B cell (primary cell): ENCODE data around the gene TFF1. TPM values are rescaled to one million over a fixed set of nuclear protein-coding genes. Genes with fewer than 3 reads are reported as not detected.

Source experiments
- ATAC-seq: fragments of 200-7000 bp; cut with Tn5 transposase; one replicate; pipeline ENCODE4 v1.10.0; 2021; ENCODE audit warnings: low read depth, mild to moderate bottlenecking, moderate number of reproducible peaks, moderate library complexity
- CTCF ChIA-PET: fragments of 350-600 bp; sonication (Branson Sonifier 250); formaldehyde crosslinking; loops from one replicate; lab custom pipeline; 2021; ENCODE audit warnings: antibody characterized with exemption, inconsistent platforms; lab: Charles Lee
- POLR2A ChIA-PET: fragments of 350-600 bp; sonication (Branson Sonifier 250); formaldehyde crosslinking; loops from one replicate; lab custom pipeline; 2021; ENCODE audit warnings: antibody characterized with exemption; lab: Charles Lee
- DNase-seq: peaks from one replicate; pipeline ENCODE4 v3.0.0; 2013
- H2AFZ ChIP-seq: 2 replicates; pipeline ENCODE4 v1.6.1; 2012; ENCODE audit warnings: mild to moderate bottlenecking, low read depth, low read length; ENCODE audit not compliant: insufficient read depth, poor library complexity, severe bottlenecking
- H3K27ac ChIP-seq, 2 donors: 1 replicate in 1 of 2; 2 replicates in 1 of 2; pipeline ENCODE4 v1.5.1; 2012 to 2013; ENCODE audit warnings: low read length in 2 of 2, mild to moderate bottlenecking in 2 of 2, moderate library complexity in 1 of 2
- H3K27me3 ChIP-seq, 4 experiments: fragments of 200-600 bp in 1 of 4; sonication (generic) in 1 of 4; replicated peaks in 1 of 4; 1 replicate in 2 of 4; 2 replicates in 2 of 4; pipeline versions ENCODE4 v1.6.1 to v1.7.0; 2013 to 2016; ENCODE audit warnings: low read length in 3 of 4, mild to moderate bottlenecking in 2 of 4, mixed read lengths in 1 of 4, moderate library complexity in 1 of 4; ENCODE audit not compliant: insufficient read depth in 4 of 4, control insufficient read depth in 3 of 4; ENCODE audit errors: control extremely low read depth in 1 of 4
- H3K36me3 ChIP-seq, 2 experiments: replicated peaks in 1 of 2; 1 replicate in 1 of 2; 2 replicates in 1 of 2; pipeline versions ENCODE4 v1.6.1 to v1.7.1; 2013; ENCODE audit warnings: low read length in 1 of 2; ENCODE audit not compliant: insufficient read depth in 2 of 2, control insufficient read depth in 1 of 2; ENCODE audit errors: control extremely low read depth in 1 of 2, extremely low read depth in 1 of 2
- H3K4me1 ChIP-seq, 2 donors: fragments of 200-600 bp in 1 of 2; sonication (generic) in 1 of 2; 1 replicate in 1 of 2; 2 replicates in 1 of 2; pipeline versions ENCODE4 v1.5.1 to v1.6.1; 2013 to 2017; ENCODE audit warnings: low read length in 2 of 2; ENCODE audit not compliant: control insufficient read depth in 2 of 2, insufficient read depth in 2 of 2
- H3K4me2 ChIP-seq: replicated peaks from 2 replicates; pipeline ENCODE3; 2012; ENCODE audit warnings: mild to moderate bottlenecking, low read depth, low read length; ENCODE audit not compliant: poor library complexity, severe bottlenecking
- H3K4me3 ChIP-seq, 5 experiments: fragments of 200-600 bp in 1 of 5; sonication (generic) in 1 of 5; 1 replicate in 3 of 5; 2 replicates in 2 of 5; pipeline versions ENCODE4 v1.5.1 to v1.7.0; 2011 to 2016; ENCODE audit warnings: low read length in 4 of 5, mild to moderate bottlenecking in 4 of 5, low read depth in 2 of 5, control low read depth in 1 of 5, moderate library complexity in 1 of 5; ENCODE audit not compliant: insufficient read depth in 1 of 5; ENCODE audit errors: control extremely low read depth in 1 of 5, extremely low read depth in 1 of 5
- H3K79me2 ChIP-seq: fragments of 200-600 bp; sonication (generic); one replicate; pipeline ENCODE4 v1.6.0; 2016; ENCODE audit warnings: low read length; ENCODE audit not compliant: control insufficient read depth, insufficient read depth
- H3K9ac ChIP-seq: fragments of 200-600 bp; sonication (generic); 2 replicates; pipeline ENCODE4 v1.6.1; 2017; ENCODE audit warnings: mild to moderate bottlenecking, low read length, moderate library complexity
- H3K9me3 ChIP-seq, 3 donors: one replicate each; pipeline versions ENCODE4 v1.6.1 to v1.7.1; 2013; ENCODE audit warnings: low read length in 2 of 3; ENCODE audit not compliant: control insufficient read depth in 2 of 3, insufficient read depth in 1 of 3; ENCODE audit errors: control extremely low read depth in 1 of 3
- H4K20me1 ChIP-seq: 2 replicates; pipeline ENCODE4 v1.6.0; 2012; ENCODE audit warnings: mild to moderate bottlenecking, low read length; ENCODE audit not compliant: insufficient read depth, control insufficient read depth, poor library complexity, severe bottlenecking
- H3K27ac Mint-ChIP-seq: one replicate; pipeline ENCODE4 v1.8.0; 2021; ENCODE audit warnings: mixed read lengths
- H3K27me3 Mint-ChIP-seq: one replicate; pipeline ENCODE4 v1.8.0; 2021; ENCODE audit warnings: mixed read lengths
- H3K4me1 Mint-ChIP-seq: one replicate; pipeline ENCODE4 v1.8.0; 2021; ENCODE audit warnings: mixed read lengths
- H3K4me3 Mint-ChIP-seq: one replicate; pipeline ENCODE4 v1.8.0; 2021; ENCODE audit warnings: mixed read lengths
- H3K9me3 Mint-ChIP-seq: one replicate; pipeline ENCODE4 v1.8.0; 2022; ENCODE audit warnings: mixed read lengths; ENCODE audit not compliant: insufficient read depth
- EZH2 ChIP-seq: IDR thresholded peaks from 2 replicates; pipeline ENCODE4 v1.6.1; 2012; ENCODE audit warnings: borderline replicate concordance, low read depth, mild to moderate bottlenecking, moderate library complexity, low read length; ENCODE audit not compliant: insufficient read depth, poor library complexity, severe bottlenecking
- WGBS: methylation state at CpG from one replicate; pipeline ENCODE4 v1.1.5; 2013; ENCODE audit warnings: missing lambda C conversion rate; ENCODE audit not compliant: insufficient coverage; 5-methylcytosine and 5-hydroxymethylcytosine counted together
- intact Hi-C: fragments of 100-400 bp; cut with micrococcal nuclease; formaldehyde crosslinking; loops from one replicate; pipeline ENCODE4 v1.10.0; 2022
- polyA plus RNA-seq: library from polyadenylated mRNA; depleted of rRNA; stranded (reverse); fragments of >200 nt; gene quantifications from 2 replicates; pipeline ENCODE4 v1.2.3, GENCODE V29; 2012
- total RNA-seq, 2 donors: library from RNA; stranded (reverse); fragments of 120-200 nt in 1 of 2; gene quantifications; 1 replicate in 1 of 2; 2 replicates in 1 of 2; pipeline versions ENCODE4 v1.2.3 to v1.2.4, GENCODE V29; 2013 to 2022
- TF ChIP-seq, protein P1 (sequence below): fragments of 200-600 bp; IDR thresholded peaks from one replicate; pipeline ENCODE4 v1.8.0; 2022; ENCODE audit warnings: antibody characterized with exemption, mild to moderate bottlenecking

Gene TFF1
- total and polyA plus RNA-seq, 2 donors (not counting 1 experiment from before 2014, with no cell fraction given): not detected

GRCh38 chr21:42377951-42378340 lies 11.6 kb upstream of the TFF1 start:
- H2AFZ ChIP-seq: no peak overlapping the region
- H3K4me1 ChIP-seq: peaks cover 9 to 12% of the 10 kb centered on the region in 2 donors
- H3K4me2 ChIP-seq: no peak overlapping the region
- H3K79me2 ChIP-seq: no peaks in the 10 kb centered on the region
- H4K20me1 ChIP-seq: no peaks in the 10 kb centered on the region
- H3K27ac Mint-ChIP-seq: no peak overlapping the region
- intact Hi-C loops: no loop called here
- no peak for DNase-seq
- ChIA-PET CTCF (interaction anchor here (0.9 kb wide), 1 partner anchor 15 kb away, joined by 3 read pairs; no protein-coding TSS in a partner anchor), POLR2A (no interaction called here)
- TF ChIP-seq EZH2: no peak
- TF ChIP-seq, protein P1, sequence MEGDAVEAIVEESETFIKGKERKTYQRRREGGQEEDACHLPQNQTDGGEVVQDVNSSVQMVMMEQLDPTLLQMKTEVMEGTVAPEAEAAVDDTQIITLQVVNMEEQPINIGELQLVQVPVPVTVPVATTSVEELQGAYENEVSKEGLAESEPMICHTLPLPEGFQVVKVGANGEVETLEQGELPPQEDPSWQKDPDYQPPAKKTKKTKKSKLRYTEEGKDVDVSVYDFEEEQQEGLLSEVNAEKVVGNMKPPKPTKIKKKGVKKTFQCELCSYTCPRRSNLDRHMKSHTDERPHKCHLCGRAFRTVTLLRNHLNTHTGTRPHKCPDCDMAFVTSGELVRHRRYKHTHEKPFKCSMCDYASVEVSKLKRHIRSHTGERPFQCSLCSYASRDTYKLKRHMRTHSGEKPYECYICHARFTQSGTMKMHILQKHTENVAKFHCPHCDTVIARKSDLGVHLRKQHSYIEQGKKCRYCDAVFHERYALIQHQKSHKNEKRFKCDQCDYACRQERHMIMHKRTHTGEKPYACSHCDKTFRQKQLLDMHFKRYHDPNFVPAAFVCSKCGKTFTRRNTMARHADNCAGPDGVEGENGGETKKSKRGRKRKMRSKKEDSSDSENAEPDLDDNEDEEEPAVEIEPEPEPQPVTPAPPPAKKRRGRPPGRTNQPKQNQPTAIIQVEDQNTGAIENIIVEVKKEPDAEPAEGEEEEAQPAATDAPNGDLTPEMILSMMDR: no peak
- ATAC-seq: no peak
- no peak overlapping the region for H3K4me3 Mint-ChIP-seq
- peaks cover 2 to 28% (median 19%) of the 10 kb centered on the region in 3 donors for H3K9me3 ChIP-seq
- 84% methylated on average over 2 of the region's 5 CpGs for WGBS
- no peak overlapping the region for H3K9ac ChIP-seq
- H3K27me3 ChIP-seq: peaks cover 0 to 14% (median 0%) of the 10 kb centered on the region in 4 experiments
- peaks cover 10% of the 10 kb centered on the region for H3K4me1 Mint-ChIP-seq
- no peaks in the 10 kb centered on the region for H3K36me3 ChIP-seq
- H3K4me3 ChIP-seq: no peak overlapping the region
- H3K27ac ChIP-seq: no peak overlapping the region
- peaks cover 11% of the 10 kb centered on the region for H3K9me3 Mint-ChIP-seq
- H3K27me3 Mint-ChIP-seq: peaks cover 3% of the 10 kb centered on the region

DNA sequence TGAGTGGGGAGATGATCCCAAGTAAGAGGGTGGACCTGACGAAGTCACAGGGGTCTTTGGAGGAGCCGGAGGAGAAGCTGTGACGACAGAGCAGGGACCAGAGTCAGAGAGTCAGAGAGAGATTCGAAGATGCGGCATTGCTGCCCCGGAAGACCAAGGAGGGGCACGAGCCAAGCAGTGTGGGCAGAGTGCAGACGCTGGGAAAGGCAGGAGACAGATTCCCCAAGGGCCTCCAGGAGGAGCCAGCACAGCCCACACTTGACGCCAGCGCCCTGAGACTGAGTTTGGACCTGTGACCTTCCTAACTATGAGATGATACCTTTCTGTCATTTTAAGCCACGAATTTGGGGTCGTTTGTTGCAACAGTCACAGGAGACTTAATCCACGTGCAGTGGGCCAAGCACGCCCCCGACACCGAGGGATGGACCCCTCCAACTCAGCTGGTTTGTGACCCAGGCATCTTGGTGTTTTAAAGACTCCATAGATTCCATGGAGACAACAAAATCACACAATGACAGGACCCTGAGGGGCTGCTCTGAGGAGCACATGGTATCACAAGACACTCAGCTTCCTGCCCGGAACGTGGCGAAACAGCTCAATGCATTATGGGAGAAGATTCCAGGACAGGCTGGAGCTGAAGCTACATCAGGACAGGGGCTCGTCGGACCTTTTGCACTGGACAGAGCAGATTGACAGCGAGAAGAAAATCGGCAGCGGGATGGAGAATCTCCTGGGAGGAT lies 11.0 kb upstream of the TFF1 start:
- no peak overlapping the region for H3K4me3 Mint-ChIP-seq
- ChIA-PET CTCF (no interaction called here), POLR2A (no interaction called here)
- intact Hi-C loops: no loop called here
- no peak overlapping the region for H3K27ac Mint-ChIP-seq
- peaks cover 9% of the 10 kb centered on the region for H3K9me3 Mint-ChIP-seq
- H3K36me3 ChIP-seq: no peaks in the 10 kb centered on the region
- WGBS: 87% methylated on average over 24 of the region's 24 CpGs
- no peak for DNase-seq
- peaks cover 3% of the 10 kb centered on the region for H3K27me3 Mint-ChIP-seq
- H4K20me1 ChIP-seq: no peaks in the 10 kb centered on the region
- peaks cover 2 to 22% (median 14%) of the 10 kb centered on the region in 3 donors for H3K9me3 ChIP-seq
- no peaks in the 10 kb centered on the region for H3K79me2 ChIP-seq
- H3K9ac ChIP-seq: no peak overlapping the region
- no peak for ATAC-seq
- H2AFZ ChIP-seq: no peak overlapping the region
- TF ChIP-seq, protein P1: no peak
- no peak for TF ChIP-seq EZH2
- H3K27me3 ChIP-seq: peaks cover 0 to 17% (median 0%) of the 10 kb centered on the region in 4 experiments
- H3K4me2 ChIP-seq: no peak overlapping the region
- H3K4me1 Mint-ChIP-seq: peaks cover 10% of the 10 kb centered on the region
- H3K27ac ChIP-seq: no peak overlapping the region
- no peak overlapping the region for H3K4me3 ChIP-seq
- peaks cover 9 to 12% of the 10 kb centered on the region in 2 donors for H3K4me1 ChIP-seq
